Ammon's horn (tissue), 1 donor: Measurements from ENCODE around the gene NEBL.
"Not testable (repeated sequence)": the region's sequence is repeated elsewhere in the genome, so short reads cannot be mapped to it uniquely, and the experiment has no call there.

ENCODE experiments used
- DNase-seq: peaks from one replicate; pipeline ENCODE4 v3.0.0-alpha.2; 2016; ENCODE audit warnings: low spot score

NEBL gene

DNA sequence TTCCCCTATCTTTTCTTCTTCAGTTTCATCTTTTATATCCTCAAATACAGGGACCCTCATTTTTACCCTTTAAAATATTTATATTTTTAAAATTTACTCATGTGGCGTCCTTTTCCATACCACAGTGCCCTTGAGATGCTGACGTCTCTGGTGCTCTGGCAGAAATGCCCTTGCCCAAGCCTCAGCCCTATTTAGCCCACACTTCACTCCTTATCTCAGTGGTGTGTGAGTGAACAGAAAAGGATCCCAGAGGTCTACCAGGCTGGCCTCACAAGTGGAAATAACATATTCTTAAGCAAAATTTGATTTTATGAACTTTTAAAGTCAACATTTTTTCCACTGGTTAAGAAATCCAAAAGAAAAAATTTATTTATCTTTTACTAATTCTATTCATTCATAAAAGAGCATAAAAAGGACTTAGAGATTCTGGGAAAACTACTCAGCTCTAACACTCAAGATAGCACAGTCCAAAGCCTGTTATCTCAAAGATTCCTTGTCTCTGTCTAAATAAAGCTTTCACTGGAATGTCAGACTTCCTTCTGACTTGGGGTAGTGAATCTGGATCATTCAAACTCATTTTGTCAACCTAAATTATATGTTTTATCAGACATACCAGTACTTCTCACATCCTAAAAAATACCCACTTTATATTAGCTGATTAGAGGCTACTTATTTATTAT is at the start of gene NEBL:
NEBL (minus strand) TSS at position 166 of the 680 bp plus-strand sequence; CDS start at position 60, 106 bp downstream.
- DNase-seq, result no peak

GRCh38 chr10:20945546-20946332 is 48.6 kb upstream of the NEBL start:
- no peak for DNase-seq

DNA sequence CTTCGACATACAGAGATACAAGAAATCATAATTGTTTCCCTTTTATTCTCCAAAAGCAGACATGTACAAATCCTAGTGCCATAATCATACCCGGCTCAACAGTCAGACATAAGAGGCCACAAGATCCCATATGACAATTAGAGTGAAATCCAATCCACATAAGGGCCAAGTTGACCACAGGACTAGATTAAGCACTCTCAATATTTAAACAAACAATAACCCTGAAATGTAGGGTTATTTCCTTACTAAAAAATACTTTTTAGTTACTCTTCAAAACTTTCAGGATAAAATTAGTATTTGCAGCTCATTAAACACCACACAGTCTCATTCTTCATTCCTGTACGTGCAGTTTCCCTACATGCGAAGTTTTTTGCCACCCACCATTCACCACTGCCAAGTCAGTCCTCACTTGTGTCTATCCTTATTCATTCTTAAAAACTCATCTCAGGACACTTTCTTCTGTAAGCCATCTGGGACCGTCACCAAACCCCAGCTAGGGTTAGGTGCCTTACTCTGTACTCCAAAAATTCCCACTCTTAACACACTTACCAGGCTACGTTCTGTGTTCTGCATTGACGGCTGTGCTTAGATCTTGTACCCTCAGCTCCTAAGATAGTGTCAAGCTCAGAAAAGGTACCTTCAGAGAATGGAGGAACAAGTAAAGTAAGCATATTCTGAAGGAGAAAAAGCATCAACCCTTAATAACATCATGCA is 47.8 kb upstream of the NEBL start:
- no peak for DNase-seq

GRCh38 chr10:20939414-20939813 is 42.3 kb upstream of the NEBL start:
- DNase-seq, result not testable (repeated sequence)

DNA sequence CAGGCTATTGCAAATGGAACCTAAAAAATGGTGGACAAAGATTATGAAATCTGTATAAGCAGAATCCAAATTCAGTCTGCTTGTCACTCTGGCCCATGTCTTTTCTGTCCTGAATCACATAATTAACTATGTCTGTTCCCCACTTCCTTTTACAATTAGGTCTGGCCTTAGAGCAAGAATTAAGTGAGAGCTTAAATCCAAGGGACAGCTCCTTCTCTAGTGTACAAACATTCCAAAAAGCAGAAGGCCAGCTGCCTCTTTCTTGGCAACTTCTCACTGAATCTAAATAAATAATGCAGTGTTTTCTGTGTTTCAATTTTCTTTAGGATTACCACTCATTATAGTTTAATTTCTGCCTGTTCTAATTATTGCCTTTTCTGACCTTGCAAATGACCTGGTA is 39.3 kb upstream of the NEBL start:
- no peak for DNase-seq

DNA sequence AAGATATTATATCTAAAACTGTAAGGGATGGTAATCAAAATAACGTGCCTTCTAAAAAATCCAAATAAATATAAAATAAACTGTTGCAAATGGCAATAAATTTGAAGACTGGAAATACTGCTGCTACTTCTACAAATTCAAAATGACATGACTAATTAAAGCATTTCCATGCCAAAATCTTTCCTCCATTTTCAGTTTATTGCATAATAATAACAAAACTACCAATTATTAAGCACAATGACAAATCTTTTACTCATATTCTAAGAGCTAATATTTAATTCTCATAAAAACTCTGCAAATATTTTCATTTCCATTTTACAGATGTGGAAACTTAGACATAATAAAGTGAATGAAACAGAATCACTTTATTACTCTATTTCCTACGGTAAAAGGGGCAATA is 38.8 kb upstream of the NEBL start:
- no peak for DNase-seq

GRCh38 chr10:20935301-20935700 is 38.2 kb upstream of the NEBL start:
- no peak for DNase-seq

DNA sequence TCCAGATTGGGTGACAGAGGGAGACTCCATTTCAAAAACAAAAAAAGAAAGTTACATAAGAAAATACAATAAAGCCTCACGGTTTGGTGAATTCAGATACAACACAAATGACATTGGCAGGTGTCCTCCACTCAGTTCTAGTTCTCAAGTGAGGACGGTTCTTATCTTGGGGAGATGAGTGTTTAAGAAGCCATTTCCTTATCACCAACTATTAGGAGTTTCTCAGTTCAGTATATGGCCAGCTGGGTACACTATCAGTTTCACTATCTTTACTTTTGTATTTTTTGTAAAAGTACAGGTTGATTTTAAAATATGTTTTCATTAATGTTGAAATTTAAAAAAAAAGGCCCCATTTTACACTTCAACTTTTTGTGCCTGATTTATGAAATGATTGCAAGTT is 36.6 kb upstream of the NEBL start:
- no peak for DNase-seq

GRCh38 chr10:20932606-20933126 is 35.6 kb upstream of the NEBL start:
- DNase-seq, result no peak

GRCh38 chr10:20931156-20931795 is 34.2 kb upstream of the NEBL start:
- no peak for DNase-seq

DNA sequence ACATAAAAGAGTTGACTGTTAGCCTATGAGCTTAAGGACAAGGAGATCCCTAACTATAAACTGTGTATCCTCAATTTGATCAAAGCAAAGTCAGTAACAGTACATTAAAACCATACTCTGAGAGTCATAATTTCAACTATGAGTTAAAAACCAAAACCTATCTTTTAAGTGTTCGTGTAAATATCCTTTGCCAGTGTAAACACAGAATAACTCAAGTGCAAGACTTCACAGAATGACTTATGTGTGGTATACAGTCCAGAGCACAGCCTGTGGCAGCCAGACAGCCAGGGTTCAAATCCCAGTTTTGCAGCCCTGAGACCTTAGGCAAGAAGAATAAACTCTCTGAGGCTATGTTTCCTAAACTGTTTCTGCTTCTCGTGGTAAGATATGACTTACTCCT is 30.3 kb upstream of the NEBL start:
- no peak for DNase-seq

DNA sequence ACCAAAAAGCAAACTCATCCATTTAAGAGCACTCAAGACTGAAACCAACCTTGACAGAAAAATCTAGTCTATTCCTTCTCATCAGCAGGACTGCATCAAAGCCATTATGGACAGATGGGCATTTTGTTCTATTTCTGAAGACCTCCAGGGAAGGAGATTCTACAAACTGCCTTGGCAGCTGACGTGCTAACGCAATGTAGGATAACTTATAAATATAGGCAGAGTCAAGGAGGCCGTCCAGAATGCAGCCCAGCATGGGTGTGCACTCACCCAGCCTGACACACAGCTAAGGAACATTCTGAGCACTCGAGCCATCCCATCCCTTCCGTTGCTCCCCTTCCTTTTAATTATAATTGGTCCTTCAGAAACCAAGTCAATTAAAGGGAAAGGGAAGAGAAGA is 25.3 kb upstream of the NEBL start:
- DNase-seq, result no peak

DNA sequence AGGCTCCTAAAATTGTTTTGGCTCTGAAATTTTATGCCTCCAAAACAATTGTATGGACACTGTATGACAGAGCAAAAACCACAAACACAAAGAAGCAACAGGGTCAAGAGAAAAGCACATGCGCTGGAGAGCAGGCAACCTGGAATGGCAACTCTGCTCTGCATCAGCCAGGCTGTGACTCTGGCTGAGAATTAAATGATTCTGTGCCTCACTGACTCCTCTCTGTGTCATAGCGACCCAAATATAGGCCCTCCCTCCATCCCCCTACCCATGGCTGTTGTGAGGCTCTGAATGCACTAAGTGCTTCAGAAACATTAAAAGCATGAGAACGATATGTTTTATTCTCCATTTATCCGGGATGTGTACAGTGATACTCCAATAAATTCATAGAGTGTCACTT is 24.9 kb upstream of the NEBL start:
- no peak for DNase-seq

GRCh38 chr10:20920061-20920460 is 22.9 kb upstream of the NEBL start:
- DNase-seq, result no peak

DNA sequence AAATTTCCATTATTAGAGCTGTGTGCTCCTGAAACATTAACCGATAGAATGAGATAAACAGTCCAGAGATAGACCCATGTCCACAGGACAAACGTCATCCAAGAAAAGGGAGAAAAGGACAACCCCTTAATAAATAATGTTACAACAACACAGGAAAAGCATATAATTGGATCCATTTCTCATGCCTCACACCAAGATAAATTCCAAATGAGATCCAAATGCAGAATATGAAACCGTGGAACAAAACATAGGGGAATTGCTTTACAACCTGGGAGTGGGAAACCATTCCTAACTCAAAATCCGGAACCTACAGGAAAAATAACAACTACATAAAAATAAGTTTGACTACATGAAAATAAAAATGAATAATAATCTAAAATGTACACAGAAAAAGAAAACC is 22.4 kb upstream of the NEBL start:
- no peak for DNase-seq

DNA sequence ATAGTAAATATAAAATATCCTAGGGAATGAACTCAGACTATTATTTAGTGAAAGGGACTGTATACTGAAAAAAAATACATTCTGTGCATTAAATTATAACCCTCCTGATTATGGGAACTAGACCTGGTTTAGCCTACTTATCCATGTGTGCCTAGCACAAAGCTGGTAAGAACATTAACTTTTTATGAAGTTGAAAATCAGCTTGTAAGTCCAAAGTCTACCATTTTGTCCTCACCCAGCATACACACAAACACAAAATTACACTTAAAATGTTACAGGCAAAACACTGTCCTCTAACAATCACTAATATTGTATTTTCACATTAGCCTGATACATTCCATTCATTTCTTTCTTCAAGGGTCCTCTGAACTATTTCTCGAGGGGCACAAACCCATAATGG is 19.9 kb upstream of the NEBL start:
- no peak for DNase-seq

DNA sequence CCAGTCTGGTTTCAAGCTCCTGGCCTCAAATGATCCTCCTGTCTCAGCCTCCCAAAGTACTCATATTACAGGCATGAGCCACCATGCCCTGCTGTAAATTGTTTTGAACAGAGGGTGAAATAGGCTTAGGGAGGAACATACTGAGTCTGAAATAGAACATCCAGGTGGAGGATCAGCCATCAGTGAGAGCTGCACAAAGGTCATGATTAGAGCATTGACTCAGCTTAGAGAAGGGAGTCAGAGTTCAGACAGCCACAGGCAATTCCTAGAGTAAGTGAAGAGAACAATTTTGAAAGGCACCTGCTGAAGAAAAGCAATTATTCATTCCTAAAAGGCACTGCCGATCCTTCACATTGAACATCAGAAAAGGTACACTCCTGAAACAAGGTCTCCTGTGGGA is 15.9 kb upstream of the NEBL start:
- no peak for DNase-seq

GRCh38 chr10:20911626-20912025 is 14.5 kb upstream of the NEBL start:
- DNase-seq, result no peak

GRCh38 chr10:20909801-20910200 is 12.7 kb upstream of the NEBL start:
- no peak for DNase-seq

DNA sequence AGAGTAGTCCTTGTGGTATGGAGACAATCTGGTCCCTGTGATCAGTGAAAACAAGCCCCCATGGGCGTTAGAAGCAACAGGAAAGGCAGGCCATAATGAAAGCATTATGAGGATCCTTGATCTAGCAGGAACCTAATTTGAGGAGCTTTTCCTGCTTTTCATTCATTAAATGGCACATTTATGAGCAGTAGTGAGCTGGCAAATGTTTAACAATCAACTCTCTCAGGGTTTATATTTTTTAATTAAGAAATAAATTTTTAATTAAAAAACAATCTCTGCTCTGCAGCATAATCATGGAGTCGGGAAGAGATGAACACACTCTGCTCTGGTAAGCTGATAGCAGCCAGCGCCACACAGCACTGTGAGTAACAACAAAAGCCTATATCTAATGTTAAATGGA is 11.3 kb upstream of the NEBL start:
- no peak for DNase-seq

DNA sequence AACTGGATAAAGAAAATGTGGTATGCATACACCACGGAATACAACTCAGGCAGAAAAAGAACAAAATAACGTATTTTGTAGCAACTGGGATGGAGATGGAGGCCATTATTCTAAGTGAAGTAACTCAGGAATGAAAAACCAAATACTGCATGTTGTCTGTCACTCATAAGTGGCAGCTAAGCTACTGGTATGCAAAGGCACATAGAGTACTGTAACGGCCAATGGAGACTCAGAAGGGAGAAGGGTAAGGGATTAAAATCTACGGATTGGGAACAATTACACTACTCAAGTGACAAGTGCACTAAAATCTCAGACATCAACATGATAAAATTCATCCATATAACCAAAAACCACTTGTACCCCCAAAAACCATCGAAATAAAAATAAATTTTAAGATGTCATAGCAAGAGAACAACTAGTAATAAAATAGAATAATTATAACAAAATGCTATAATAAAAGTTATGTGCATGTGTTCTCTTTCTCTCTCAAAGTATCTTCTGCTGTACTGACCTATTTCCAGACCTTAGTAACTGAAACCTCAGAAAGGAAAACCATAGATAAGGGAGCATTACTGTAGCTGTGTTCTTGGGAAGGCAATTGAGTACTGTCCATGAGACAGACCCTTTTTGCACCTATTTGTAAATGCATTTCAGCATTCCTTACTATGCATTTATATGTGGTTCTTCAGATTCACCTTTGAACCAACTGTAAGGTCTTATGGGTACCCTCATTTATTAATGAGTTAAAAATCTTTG is 6.7 kb upstream of the NEBL start:
- no peak for DNase-seq

DNA sequence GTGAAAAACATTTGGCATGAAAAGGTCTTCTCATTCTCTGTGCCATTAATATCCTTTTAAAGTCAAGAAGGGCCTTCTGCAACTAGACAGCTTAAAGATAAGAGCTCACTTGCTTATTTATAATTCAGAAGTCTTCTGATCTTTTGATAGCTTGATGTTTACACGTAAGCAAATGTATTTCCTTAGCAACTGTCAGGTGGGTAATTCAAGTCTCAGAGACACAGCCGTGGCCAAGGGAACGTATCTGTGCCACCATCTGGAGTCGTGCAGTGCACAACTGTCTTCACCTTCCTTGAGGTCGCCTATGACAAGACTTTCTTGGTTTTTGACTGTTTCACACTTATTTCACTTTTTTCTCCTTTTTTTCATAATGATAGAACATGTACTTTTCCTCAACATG is 4.0 kb upstream of the NEBL start:
- no peak for DNase-seq
